ENCODE results near the gene CFAP410. TPM values are rescaled to one million over a fixed set of nuclear protein-coding genes. Genes with fewer than 3 reads are reported as not detected.

The CFAP410 gene
- total and polyA plus RNA-seq, 2 of the 13 experiments (the other 11 are each of a cell fraction or from before 2014, with no cell fraction given): 8.0 to 20.1 TPM

DNA sequence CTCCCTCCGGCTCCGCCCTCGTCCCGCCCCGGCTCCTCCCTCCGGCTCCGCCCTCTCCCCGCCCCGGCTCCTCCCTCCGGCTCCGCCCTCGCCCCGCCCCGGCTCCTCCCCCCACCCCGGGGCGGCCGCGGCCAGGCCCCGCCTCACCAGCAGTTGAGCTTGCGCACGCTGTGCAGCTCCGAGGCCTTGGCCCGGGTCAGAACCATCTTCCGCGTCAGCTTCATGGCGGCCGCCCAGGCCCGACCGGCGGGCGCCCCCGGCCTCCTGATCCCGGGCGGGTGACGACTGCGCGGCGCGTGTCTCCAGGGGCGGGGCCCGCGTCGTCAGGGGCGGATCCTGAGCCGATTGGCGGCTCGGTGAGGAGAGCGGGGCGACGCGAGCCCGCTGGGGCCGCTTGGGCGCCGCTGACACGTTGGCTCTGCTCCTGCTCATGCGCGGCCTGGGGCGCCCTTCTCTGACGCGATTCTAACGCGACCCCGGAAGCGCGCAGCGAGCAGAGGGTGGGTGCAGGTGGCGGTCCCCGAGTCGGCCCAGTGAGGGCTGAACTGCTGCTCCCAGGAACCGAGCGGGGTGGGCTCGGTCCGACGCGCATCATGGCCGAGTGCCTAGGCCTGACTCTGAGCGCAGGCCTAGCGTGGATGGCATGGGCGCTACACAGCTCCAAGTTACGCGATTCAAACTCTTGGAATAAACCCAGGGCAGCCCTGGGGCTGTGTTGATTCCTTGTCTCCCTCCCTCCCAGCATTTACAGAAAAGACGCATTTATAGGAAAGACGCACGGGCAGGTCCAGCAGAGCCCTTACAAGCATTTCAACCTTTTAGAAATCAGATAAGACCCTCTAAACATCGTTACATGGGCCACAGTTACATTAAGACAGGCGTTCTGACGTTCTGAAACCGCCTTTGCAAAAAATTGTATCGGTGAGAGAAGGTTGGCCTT, at the start of gene CFAP410 (continued):
- TF ChIP-seq, protein P1, sequence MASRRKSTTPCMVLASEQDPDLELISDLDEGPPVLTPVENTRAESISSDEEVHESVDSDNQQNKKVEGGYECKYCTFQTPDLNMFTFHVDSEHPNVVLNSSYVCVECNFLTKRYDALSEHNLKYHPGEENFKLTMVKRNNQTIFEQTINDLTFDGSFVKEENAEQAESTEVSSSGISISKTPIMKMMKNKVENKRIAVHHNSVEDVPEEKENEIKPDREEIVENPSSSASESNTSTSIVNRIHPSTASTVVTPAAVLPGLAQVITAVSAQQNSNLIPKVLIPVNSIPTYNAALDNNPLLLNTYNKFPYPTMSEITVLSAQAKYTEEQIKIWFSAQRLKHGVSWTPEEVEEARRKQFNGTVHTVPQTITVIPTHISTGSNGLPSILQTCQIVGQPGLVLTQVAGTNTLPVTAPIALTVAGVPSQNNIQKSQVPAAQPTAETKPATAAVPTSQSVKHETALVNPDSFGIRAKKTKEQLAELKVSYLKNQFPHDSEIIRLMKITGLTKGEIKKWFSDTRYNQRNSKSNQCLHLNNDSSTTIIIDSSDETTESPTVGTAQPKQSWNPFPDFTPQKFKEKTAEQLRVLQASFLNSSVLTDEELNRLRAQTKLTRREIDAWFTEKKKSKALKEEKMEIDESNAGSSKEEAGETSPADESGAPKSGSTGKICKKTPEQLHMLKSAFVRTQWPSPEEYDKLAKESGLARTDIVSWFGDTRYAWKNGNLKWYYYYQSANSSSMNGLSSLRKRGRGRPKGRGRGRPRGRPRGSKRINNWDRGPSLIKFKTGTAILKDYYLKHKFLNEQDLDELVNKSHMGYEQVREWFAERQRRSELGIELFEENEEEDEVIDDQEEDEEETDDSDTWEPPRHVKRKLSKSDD (CRISPR knock-in tag; IDR thresholded peaks at IDR 0.05; ENCODE audit: low read depth): peak; percentile 43; the same call in 1 of the 2 replicates
- TF ChIP-seq ZNF570 (CRISPR knock-in tag; IDR thresholded peaks at IDR 0.05; ENCODE audit: borderline replicate concordance) (0 out of 2 replicates have a peak, but pooled peaks have one; percentile 46), ZNF839 (CRISPR knock-in tag; IDR thresholded peaks at IDR 0.05; ENCODE audit: borderline replicate concordance) (peak; percentile 74; the same call in 1 of the 2 replicates), ZNF343 (CRISPR knock-in tag; IDR thresholded peaks at IDR 0.05) (peak; percentile 90), ZNF615 (CRISPR knock-in tag; IDR thresholded peaks at IDR 0.05; ENCODE audit: borderline replicate concordance) (no peak), GTF3A (CRISPR knock-in tag; conservative IDR thresholded peaks at IDR 0.05) (no peak), GFI1 (CRISPR knock-in tag; IDR thresholded peaks at IDR 0.05; ENCODE audit: borderline replicate concordance) (no peak), ZBTB7A (CRISPR knock-in tag; IDR thresholded peaks at IDR 0.05) (no peak; the same call in 1 of the 2 replicates), DMAP1 (CRISPR knock-in tag; IDR thresholded peaks at IDR 0.05) (peak; percentile 94), RFX5 (IDR thresholded peaks at IDR 0.05; ENCODE audit: low read depth, low read length) (no peak), HMG20A (CRISPR knock-in tag; IDR thresholded peaks at IDR 0.05; ENCODE audit: borderline replicate concordance) (no peak)
- TF ChIP-seq, protein P2, sequence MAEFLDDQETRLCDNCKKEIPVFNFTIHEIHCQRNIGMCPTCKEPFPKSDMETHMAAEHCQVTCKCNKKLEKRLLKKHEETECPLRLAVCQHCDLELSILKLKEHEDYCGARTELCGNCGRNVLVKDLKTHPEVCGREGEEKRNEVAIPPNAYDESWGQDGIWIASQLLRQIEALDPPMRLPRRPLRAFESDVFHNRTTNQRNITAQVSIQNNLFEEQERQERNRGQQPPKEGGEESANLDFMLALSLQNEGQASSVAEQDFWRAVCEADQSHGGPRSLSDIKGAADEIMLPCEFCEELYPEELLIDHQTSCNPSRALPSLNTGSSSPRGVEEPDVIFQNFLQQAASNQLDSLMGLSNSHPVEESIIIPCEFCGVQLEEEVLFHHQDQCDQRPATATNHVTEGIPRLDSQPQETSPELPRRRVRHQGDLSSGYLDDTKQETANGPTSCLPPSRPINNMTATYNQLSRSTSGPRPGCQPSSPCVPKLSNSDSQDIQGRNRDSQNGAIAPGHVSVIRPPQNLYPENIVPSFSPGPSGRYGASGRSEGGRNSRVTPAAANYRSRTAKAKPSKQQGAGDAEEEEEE (CRISPR knock-in tag; IDR thresholded peaks at IDR 0.05; ENCODE audit: borderline replicate concordance): no peak
- TF ChIP-seq, protein P3, sequence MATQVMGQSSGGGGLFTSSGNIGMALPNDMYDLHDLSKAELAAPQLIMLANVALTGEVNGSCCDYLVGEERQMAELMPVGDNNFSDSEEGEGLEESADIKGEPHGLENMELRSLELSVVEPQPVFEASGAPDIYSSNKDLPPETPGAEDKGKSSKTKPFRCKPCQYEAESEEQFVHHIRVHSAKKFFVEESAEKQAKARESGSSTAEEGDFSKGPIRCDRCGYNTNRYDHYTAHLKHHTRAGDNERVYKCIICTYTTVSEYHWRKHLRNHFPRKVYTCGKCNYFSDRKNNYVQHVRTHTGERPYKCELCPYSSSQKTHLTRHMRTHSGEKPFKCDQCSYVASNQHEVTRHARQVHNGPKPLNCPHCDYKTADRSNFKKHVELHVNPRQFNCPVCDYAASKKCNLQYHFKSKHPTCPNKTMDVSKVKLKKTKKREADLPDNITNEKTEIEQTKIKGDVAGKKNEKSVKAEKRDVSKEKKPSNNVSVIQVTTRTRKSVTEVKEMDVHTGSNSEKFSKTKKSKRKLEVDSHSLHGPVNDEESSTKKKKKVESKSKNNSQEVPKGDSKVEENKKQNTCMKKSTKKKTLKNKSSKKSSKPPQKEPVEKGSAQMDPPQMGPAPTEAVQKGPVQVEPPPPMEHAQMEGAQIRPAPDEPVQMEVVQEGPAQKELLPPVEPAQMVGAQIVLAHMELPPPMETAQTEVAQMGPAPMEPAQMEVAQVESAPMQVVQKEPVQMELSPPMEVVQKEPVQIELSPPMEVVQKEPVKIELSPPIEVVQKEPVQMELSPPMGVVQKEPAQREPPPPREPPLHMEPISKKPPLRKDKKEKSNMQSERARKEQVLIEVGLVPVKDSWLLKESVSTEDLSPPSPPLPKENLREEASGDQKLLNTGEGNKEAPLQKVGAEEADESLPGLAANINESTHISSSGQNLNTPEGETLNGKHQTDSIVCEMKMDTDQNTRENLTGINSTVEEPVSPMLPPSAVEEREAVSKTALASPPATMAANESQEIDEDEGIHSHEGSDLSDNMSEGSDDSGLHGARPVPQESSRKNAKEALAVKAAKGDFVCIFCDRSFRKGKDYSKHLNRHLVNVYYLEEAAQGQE (IDR thresholded peaks at IDR 0.05; ENCODE audit: borderline replicate concordance in 1 of 2, low read depth in 1 of 2, low read length in 2 of 2): no peak
- TF ChIP-seq, protein P4, sequence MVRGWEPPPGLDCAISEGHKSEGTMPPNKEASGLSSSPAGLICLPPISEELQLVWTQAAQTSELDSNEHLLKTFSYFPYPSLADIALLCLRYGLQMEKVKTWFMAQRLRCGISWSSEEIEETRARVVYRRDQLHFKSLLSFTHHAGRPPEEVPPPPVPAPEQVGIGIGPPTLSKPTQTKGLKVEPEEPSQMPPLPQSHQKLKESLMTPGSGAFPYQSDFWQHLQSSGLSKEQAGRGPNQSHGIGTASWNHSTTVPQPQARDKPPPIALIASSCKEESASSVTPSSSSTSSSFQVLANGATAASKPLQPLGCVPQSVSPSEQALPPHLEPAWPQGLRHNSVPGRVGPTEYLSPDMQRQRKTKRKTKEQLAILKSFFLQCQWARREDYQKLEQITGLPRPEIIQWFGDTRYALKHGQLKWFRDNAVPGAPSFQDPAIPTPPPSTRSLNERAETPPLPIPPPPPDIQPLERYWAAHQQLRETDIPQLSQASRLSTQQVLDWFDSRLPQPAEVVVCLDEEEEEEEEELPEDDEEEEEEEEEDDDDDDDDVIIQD (CRISPR knock-in tag; IDR thresholded peaks at IDR 0.05; ENCODE audit: low read depth): peak; percentile 24; the same call in 1 of the 2 replicates
- TF ChIP-seq, protein P5, sequence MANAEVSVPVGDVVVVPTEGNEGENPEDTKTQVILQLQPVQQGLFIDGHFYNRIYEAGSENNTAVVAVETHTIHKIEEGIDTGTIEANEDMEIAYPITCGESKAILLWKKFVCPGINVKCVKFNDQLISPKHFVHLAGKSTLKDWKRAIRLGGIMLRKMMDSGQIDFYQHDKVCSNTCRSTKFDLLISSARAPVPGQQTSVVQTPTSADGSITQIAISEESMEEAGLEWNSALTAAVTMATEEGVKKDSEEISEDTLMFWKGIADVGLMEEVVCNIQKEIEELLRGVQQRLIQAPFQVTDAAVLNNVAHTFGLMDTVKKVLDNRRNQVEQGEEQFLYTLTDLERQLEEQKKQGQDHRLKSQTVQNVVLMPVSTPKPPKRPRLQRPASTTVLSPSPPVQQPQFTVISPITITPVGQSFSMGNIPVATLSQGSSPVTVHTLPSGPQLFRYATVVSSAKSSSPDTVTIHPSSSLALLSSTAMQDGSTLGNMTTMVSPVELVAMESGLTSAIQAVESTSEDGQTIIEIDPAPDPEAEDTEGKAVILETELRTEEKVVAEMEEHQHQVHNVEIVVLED (CRISPR knock-in tag; IDR thresholded peaks at IDR 0.05; ENCODE audit: borderline replicate concordance): peak; percentile 90
